GM12875 (cell line): ENCODE measurements around the gene TMC1.

Experiments used
- H3K4me3 ChIP-seq: one replicate; pipeline ENCODE4 v1.5.1; 2011; ENCODE audit warnings: low read depth, low read length, control low read depth
- TF ChIP-seq, protein P1 (sequence below): IDR thresholded peaks from 2 replicates; pipeline ENCODE4 v1.5.1; 2011; ENCODE audit warnings: low read depth, mild to moderate bottlenecking, control low read depth, inconsistent platforms, low read length, moderate library complexity, borderline replicate concordance; ENCODE audit not compliant: insufficient read depth

The TMC1 gene

GRCh38 chr9:72598639-72599038 is 77.2 kb downstream of the TMC1 start:
- H3K4me3 ChIP-seq: no peak overlapping the region
- TF ChIP-seq, protein P1, sequence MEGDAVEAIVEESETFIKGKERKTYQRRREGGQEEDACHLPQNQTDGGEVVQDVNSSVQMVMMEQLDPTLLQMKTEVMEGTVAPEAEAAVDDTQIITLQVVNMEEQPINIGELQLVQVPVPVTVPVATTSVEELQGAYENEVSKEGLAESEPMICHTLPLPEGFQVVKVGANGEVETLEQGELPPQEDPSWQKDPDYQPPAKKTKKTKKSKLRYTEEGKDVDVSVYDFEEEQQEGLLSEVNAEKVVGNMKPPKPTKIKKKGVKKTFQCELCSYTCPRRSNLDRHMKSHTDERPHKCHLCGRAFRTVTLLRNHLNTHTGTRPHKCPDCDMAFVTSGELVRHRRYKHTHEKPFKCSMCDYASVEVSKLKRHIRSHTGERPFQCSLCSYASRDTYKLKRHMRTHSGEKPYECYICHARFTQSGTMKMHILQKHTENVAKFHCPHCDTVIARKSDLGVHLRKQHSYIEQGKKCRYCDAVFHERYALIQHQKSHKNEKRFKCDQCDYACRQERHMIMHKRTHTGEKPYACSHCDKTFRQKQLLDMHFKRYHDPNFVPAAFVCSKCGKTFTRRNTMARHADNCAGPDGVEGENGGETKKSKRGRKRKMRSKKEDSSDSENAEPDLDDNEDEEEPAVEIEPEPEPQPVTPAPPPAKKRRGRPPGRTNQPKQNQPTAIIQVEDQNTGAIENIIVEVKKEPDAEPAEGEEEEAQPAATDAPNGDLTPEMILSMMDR: no peak

DNA sequence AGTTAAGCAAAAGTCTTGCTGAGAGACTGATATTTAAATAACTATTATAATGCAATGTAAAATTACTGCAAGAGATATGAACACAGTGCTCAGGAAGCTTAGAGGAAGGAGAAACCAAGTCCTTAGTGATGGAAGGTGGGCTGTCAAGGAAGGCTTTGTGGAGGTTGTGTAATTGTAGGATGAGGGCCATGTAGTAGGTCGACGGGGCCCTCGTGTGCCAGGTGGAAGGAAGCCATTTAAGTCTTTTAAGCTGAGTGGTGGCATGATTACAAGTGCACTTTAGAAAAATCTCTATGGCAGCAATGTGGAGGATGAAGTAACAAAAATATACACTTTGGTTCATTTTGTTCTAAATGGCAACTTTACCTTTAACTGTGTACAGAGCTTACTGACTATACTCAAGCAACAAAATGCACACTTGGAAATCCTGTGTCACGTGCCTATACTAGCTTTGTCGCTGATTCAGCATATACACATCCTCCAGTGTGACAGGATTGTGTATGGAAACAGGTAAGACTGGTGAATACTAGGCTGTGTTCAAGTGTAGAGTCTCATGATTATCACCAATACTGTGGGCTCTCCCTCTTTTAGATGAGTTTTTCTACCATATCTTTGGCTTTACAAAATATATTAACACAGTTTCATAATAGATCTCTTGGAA is 78.6 kb downstream of the TMC1 start:
- TF ChIP-seq, protein P1: no peak
- H3K4me3 ChIP-seq: no peak overlapping the region

DNA sequence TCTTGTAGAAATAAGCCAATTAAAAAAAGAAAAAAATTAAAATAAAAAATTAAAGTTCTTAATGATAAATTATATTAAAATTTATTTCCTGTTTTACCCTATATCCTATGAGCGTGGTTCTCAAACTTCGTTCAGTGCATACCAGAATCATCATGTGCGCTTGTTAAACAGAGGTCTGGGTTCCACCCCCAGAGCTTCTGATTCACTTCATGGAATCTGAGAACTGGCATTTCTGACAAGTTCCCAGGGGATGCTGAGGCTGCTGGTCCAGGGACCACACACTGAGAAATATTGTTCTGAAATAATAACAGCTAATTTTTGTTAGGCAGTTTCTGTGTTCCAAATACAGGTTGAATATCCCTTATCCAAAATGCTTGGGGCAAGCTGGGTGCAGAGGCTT is 79.3 kb downstream of the TMC1 start:
- H3K4me3 ChIP-seq: no peak overlapping the region
- TF ChIP-seq, protein P1: no peak

GRCh38 chr9:72601615-72602014 is 80.2 kb downstream of the TMC1 start:
- TF ChIP-seq, protein P1: no peak

GRCh38 chr9:72612449-72612848 is 91.0 kb downstream of the TMC1 start:
- TF ChIP-seq, protein P1: no peak
- H3K4me3 ChIP-seq: no peak overlapping the region

More at GRCh38 chr9:72601615-72602014, 80.2 kb downstream of the TMC1 start:
- no peak overlapping the region for H3K4me3 ChIP-seq

DNA sequence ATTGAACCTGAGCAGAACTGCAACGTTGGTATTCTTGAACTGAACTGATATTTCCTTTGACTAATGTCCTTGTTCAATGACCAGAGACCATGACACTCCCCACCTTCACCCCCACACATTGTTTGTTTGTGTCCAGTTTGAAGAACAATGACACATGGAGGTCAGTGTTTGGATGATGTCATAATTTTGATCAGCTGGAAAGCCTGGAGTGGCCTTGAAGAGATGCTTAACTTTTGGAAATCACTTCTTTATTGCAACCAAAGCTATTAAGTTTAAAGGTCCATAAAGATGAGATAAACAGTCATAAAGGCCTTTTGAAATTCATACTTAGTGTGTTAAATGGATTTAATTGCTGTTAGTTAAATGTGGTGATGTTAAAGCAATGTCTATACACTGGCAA is 92.7 kb downstream of the TMC1 start:
- TF ChIP-seq, protein P1: no peak
- H3K4me3 ChIP-seq: no peak overlapping the region

GRCh38 chr9:72615931-72616330 is 94.5 kb downstream of the TMC1 start:
- H3K4me3 ChIP-seq: no peak overlapping the region
- TF ChIP-seq, protein P1: no peak
